HG03575 (cell line): ENCODE measurements around the gene FRAS1.

Source experiments
- ATAC-seq: cut with Tn5 transposase; IDR thresholded peaks from one replicate; pipeline ENCODE4 v1.9.1; 2021; ENCODE audit not compliant: unreplicated experiment, insufficient number of reproducible peaks, low FRiP score; ENCODE audit errors: extremely low read depth

The FRAS1 gene

GRCh38 chr4:78567500-78568060, 510.5 kb downstream of the FRAS1 start:
- no peak for ATAC-seq

- no peak for ATAC-seq
These were observed 511.6 kb downstream of the FRAS1 start for GRCh38 chr4:78568640-78569305.

GRCh38 chr4:78569306-78569821, 512.2 kb downstream of the FRAS1 start:
- ATAC-seq, result no peak

- no peak for ATAC-seq
These were observed 513.0 kb downstream of the FRAS1 start for GRCh38 chr4:78570117-78570516.

- ATAC-seq, result no peak
These were observed 514.7 kb downstream of the FRAS1 start for GRCh38 chr4:78571804-78572203.

GRCh38 chr4:78578674-78579425, 521.7 kb downstream of the FRAS1 start:
- no peak for ATAC-seq

- ATAC-seq, result no peak
These were observed 524.5 kb downstream of the FRAS1 start for GRCh38 chr4:78581618-78582017.

- ATAC-seq, result no peak
These were observed 527.9 kb downstream of the FRAS1 start for GRCh38 chr4:78584863-78585547.

GRCh38 chr4:78585633-78586032, 528.5 kb downstream of the FRAS1 start:
- no peak for ATAC-seq

- no peak for ATAC-seq
These were observed 531.9 kb downstream of the FRAS1 start for GRCh38 chr4:78588894-78589545.

GRCh38 chr4:78591404-78591803, 534.3 kb downstream of the FRAS1 start:
- ATAC-seq, result no peak

- no peak for ATAC-seq
These were observed 535.1 kb downstream of the FRAS1 start for GRCh38 chr4:78592088-78592783.
